Measurements from ENCODE around the gene PRR7.

- TF ChIP-seq, protein P1, sequence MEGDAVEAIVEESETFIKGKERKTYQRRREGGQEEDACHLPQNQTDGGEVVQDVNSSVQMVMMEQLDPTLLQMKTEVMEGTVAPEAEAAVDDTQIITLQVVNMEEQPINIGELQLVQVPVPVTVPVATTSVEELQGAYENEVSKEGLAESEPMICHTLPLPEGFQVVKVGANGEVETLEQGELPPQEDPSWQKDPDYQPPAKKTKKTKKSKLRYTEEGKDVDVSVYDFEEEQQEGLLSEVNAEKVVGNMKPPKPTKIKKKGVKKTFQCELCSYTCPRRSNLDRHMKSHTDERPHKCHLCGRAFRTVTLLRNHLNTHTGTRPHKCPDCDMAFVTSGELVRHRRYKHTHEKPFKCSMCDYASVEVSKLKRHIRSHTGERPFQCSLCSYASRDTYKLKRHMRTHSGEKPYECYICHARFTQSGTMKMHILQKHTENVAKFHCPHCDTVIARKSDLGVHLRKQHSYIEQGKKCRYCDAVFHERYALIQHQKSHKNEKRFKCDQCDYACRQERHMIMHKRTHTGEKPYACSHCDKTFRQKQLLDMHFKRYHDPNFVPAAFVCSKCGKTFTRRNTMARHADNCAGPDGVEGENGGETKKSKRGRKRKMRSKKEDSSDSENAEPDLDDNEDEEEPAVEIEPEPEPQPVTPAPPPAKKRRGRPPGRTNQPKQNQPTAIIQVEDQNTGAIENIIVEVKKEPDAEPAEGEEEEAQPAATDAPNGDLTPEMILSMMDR (IDR thresholded peaks at IDR 0.05) = no peak
- no peak for TF ChIP-seq POLR2A (IDR thresholded peaks at IDR 0.05)
Measured at GRCh38 chr5:177471610-177472356, 25.2 kb downstream of the PRR7 start.

Data from esophagus squamous epithelium (tissue), 4 donors.